ENCODE data around the gene NME3.
"Not testable (repeated sequence)": the region's sequence is repeated elsewhere in the genome, so short reads cannot be mapped to it uniquely, and the experiment has no call there.

Gene NME3

DNA sequence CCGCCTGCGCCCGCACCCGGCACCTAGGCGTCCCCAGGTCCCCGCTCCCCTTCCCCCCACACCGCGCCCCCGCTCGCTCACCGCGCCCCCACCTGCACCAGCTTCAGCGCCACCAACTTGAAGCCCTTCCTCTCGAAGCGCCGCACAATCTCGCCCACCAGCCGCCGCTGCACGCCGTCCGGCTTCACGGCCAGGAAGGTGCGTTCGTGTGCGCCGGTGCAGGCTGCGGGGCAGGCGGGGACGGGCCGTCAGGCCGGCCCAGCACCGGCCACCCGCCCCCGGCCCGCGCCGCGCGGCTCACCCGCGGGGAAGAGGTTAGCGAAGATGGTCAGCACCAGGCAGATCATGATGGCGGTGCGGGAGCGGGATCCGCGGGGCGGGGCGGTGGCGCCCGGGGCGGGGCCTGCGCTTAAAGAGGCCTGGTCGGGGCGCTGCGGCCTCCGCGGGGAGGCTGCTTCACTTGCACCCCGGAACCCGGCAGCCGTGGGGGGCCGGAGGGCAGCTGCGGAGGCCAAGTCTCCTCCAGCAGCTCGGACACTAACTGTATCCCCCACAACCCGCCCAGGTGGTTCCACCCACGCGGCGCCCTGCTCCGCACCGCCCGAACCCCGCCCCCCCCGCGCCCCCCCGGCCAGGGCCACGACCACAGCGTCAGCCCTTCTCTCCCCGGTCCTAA is at the start of gene NME3:
Gene NME3 (minus strand): TSS at position 356 of the 676 bp plus-strand sequence. CDS start 9 bp downstream, at position 347.
- peak; percentile 85 for DNase-seq (ENCODE audit: low spot score)

DNA sequence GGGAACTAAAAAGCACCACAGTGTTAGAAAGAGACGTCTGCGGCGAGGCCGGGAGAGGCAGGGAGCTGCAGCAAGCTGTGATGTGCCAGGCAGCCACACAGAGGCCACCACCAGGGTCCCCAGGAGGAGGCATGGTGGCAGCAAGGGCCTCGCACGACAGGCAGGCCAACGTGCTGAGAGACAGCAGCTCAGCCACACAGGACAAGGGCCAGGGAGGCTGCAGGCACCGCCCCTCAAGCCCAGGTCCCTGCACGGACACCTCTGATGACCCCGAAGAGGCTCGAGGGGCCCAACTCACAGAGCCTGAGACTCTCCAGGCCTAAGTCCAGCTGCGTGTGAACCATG is 49.6 kb upstream of the NME3 start:
- no peak for DNase-seq (ENCODE audit: low spot score)

DNA sequence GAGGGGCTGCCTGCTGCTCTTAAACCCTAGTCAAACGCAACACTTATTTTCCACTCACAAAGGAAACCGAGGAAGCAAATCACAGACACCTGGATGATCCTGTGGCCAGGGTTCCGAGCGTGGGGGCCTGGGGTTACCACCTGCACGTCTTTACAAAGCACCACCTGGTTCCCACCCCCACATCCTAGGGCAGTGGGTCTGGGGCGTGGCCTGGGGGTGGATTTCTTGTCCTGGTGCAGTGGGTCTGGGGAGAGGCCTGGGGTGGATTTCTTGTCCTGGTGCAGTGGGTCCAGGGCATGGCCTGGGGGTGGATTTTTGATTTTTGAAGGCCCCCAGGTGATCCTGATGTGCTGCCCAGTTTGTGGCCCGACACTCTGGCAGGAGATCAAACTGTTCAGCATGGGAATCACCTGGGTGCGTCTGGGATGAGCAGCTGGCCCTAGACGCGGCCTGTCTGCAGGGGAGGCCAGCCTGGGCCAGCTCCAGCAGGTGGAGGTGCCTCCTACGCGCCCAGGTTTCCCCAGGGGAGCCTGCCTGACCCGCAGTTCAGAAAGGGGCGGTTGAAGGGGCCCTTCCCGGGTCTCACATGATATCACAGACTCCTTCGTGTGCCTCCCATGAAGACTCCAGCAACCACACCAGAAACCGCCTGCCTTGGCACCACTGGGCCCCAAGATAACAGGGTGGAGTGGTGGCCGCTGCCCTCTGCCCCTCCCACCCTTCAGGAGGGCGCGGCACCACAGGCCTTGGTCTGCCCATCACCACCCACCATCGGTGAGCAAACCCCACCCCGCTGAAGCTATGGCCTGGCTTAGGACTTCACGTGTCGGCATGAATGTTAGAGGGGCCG is 49.0 kb upstream of the NME3 start:
- DNase-seq (ENCODE audit: low spot score), result no peak

DNA sequence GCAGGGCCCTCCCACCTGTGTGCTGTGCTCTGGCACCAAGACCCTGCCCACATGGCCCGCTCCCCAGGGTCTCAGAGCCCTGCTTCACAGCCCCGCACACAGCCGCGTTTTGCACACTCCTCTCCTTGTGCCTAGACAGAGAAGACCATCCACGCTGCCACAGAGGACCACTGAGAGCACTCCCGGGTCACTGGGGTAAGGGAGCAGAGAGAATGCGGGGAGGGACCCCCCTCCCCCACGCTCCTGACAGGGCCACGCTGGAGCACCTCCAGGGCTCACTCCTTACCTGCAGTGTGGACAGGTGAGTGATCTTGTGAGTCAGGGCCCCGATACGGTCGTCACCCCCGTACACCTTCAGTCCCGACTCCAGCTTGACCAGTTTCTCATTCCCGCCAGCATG is 48.3 kb upstream of the NME3 start:
- DNase-seq (ENCODE audit: low spot score), result no peak

DNA sequence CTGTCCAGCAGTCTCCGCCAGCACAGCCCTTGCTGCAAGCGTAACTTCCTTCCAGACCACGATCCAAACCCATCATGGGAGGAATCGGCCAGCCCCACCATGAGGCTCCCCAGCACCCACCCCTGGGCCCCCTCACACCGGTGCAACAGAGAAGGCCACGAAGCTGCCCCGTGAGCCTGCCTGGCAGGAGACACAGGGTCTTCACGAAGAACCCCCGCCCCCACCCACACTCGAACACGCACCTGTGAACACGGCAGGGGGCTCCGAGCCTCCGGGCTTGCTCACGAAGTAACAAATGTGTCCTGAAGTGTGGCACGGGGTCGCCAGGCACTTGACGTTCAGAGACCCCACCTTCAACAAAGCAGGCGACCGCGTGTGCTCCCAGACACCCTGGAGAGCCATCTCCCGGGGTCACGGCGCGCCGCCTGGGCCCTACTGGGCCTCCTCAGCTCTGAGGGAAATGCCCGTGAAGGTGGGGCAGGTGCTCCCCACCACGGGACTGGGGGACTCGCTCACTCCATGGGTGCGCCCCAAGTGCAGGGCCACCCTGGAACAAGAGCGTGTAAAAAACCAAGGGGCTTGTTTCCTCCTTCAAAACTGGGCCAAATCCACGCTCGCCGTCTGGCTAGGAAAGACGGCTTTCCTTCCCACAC is 47.7 kb upstream of the NME3 start:
- no peak for DNase-seq (ENCODE audit: low spot score)

DNA sequence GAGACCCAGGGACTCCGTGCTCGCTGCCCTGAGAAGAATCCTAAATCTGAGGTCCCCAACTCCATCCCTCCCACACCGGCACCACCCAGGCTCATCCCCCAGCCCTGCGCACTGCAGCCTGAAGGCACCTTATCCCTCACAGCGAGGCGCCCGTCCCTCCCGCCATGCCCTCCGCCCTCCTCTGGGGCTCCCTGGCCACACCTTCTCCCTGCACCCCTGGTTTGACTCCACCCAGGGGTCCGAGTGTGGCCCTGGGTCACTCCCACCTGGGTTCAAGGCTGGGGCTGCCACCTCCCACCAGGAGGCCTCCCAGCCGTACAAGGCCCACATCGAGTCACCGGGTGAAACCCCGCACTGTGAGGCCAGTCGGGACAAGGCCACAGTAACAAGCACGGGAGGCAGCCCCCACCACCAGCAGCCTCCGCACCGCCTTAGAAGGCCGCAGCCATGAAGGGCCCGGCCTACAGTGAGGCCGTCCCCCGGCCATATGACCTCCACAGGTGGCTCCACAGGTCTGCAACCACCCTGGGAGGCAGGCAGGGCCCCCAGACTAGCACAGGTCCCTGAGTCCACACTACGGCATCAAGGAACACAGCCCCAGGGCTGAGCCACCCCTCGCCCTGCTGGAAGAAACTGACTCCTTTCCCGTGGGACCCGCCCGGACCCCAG is 47.0 kb upstream of the NME3 start:
- DNase-seq (ENCODE audit: low spot score), result no peak

DNA sequence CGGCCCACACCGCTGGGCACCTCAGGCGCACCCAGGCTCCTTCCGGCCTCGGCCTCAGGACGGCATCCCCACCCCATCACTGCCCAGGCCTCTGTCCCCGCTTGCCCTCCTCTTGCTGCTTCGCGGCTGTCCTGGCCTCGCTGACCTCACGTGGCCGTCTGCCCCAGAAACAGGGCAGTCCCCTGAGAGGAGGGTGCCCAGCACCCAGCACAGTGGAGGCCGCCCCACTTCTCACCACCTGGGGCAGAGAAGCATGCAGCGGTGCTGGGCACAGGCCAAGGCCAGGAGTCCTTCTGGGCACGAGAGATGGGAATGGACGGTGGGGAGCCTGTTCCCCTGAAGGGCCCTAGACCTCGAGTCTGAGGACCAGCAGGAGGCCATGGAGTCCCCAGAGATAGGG is 46.4 kb upstream of the NME3 start:
- no peak for DNase-seq (ENCODE audit: low spot score)

DNA sequence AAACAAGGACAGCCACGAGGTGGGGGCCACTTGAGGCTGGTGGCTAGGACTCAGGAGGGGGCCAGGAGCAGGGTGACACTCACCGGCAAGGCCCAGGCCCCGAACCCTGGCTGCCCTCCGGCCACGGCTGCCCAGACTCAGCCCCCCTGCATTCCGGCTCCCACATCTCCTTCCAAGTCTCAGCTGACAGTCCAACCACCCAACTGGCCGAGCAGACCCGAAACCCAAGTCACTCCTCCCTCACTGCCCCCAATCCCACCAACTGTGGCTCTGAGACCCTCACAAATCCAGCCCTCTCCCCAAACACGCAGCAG is 45.9 kb upstream of the NME3 start:
- no peak for DNase-seq (ENCODE audit: low spot score)

DNA sequence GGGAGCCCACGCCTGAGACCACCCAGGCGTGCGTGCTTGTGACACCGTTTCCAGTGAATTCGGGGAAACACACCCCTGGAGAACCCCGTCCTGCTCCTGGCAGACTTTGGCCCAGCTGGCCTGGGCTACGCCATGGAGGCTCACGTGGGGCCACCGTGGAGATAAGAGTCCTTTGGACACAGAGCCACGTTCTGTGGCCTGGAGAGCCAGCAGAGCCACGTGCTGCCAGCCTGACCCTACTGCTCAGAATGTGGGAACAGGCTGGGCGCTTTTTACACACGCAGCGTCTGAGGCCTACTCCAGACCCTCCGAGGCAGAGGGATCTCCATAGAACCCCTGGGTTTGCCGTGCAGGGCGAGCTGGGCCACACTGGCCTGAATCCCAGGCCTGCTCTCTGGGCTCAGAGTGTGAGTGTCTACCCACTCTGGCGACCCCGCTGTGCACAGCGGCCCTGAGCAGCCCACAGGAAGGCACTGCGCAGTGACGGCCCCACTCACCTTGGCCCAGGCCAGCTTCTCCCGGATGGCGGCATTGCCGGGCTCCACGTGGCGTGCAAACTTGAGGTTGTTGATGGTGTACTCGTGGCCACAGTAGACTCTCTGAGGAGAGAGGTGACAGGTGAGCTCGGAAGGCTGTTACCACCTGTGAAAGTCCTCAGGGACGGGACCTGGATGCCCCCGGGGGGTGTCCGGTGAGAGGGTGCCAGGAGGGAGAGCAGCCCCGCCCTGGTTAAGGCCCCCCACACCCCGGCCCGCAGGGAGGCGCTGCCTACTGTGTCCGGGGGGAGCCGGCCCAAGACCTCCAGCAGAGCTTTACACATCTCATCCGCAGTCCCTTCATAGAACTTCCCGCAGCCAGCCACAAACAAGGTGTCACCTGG is 45.3 kb upstream of the NME3 start:
- no peak for DNase-seq (ENCODE audit: low spot score)

DNA sequence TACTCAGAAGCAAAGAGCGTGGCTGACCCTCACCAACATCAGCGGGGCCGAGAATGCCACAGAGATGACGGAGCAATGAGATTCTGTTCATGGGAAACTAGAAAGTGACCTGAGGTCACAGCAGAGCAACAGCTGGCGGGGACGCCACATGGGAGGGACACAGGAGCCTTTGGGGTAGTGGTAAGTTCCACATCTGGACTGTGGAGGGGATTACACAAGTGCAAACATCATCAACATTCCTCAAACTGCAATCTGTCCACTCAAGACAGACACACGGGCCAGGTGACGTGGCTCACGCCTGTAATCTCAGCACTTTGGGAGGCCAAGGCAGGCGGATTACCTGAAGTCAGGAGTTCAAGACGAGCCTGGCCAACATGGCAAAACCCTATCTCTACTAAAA is 44.1 kb upstream of the NME3 start:
- DNase-seq (ENCODE audit: low spot score), result no peak

DNA sequence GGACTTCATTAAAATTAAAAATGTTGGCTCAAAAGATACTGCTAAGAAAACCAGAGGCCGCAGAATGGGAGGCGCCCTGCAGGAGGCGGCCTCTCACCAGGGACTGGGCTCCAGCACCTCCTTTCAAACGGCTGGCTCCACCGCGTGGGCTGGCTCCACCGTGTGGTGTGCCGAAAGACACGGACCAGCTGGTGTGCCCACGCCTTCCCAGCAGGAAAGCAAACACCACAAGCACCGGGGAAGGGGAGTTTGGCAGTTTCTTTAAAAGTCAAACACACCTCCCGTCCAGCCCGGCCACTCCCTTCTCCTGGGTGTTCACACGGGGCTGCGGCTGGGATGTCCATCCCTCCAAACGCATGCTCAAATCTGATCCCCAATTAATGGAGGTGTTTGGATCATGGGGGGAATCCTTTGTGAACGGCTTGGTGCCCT is 41.4 kb upstream of the NME3 start:
- peak; percentile 80 for DNase-seq (ENCODE audit: low spot score)

DNA sequence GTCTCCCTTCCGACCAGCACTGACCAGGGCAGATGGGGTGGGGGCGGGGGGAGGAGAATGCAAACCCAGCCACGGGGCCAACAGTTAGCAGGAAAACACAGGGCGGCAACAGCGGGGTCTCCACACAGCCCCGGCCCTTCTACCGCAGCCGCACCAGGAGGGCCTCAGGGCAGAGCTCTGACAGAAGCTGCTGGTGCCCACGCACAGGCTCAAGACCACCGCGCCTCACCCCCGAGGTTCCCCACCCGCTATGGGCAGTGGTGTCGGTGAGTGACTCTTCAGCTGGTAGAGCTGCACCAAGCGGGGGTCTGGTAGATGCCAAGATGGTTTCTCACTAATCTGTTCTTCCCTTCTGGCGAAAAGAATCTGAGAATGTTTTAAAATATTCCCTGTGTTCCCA is 39.2 kb upstream of the NME3 start:
- DNase-seq (ENCODE audit: low spot score), result no peak

DNA sequence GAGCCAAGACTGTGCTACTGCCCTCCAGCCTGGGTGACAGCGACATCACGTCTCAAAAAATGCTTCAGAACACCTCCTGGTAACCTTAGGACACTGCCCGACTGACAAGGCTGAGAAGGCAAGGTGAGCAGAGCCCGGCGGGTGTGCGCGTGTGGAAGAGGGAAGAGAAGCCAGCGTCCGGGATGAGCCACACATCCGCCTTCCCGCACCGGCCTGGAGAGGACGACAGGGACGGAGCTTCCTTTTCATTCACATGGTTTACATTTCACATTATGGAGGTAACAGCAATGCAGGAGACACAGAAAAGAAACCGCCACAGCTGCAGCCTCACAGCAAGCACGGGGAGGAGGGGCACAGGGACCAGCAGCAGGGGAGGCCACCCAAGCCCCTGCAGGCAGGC is 38.8 kb upstream of the NME3 start:
- no peak for DNase-seq (ENCODE audit: low spot score)

DNA sequence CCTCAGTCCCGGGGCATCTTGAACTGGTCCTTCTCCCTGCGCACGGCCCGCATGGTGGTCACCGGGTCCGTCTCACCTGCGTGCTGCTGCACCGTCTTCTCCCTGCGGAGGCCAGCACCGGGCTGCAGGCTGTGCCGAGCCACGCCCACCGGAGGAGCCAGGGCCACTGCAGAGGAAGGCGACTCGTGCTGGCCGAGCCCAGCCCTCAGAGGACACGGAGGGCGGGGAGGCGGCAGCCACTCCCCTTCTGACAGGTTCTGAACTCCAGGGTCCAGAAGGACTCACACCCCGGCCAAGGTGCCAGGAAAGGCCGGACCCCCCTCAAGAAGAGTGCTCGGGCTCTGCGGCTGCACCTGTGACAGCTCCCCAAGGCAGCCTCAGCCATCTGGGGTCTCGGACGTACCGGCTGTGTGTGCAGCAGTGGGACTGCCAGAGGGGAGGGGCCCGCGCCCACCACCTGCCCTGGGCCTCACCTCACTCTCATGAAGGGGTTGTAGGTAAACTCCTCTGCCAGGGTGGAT is 38.0 kb upstream of the NME3 start:
- DNase-seq (ENCODE audit: low spot score), result no peak

DNA sequence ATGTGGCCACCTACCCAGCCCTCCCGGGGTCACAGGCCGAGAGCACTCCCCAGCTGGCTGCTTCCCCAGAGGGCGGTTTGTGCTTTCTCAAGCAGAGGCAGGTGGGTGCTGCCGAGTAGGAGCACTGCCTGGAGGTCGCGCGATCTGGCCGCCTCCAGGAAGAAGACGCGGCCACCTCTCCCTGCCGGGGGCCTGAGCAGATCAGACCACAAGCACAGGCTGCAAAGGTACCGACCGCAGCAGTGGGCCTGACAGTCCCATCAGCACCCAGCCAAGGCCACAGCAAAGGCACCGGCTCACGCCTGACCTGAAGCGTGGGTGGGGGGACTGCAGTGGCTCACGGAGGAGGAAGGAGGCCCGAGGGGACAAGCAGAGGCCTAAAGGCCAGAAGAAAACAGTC is 37.3 kb upstream of the NME3 start:
- DNase-seq (ENCODE audit: low spot score), result no peak

DNA sequence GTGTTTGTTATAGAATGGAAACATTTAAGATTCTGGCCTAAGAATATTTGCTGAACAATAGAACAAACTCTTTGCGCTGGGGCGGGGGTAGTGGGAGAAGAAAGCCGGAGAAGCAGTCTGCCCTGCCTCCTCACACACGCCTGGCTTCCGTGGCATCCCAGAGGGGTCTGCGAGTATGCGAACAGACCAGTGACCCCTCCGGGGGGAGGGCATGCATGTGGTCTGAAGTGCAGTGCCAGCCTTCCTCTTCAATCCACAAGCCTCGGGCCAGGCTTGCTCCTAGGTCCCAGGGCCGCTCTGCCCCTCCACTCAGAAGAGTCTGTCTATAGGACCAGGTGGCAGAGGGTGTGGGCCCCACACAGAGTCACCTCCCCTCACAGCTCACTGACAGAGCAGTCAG is 36.3 kb upstream of the NME3 start:
- no peak for DNase-seq (ENCODE audit: low spot score)

DNA sequence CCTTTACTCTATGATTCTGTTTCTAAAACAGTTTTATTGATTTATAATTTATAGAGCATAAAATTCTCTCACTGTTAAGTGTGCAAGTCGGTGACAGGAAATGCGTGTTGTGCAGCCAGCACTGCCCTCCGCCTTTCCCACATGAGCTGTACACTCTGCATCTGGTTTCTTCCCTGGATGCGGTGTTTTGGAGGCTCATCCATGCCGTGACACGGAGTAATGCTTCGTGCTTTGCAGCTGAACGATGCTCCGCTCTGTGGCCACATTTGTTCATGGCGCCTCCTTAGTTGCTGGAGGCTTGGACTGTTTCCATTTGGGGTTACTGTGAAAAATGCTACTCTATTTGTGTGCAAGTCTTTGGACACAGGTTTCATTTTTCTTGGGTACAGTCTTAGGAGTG is 29.4 kb upstream of the NME3 start:
- DNase-seq (ENCODE audit: low spot score), result no peak

DNA sequence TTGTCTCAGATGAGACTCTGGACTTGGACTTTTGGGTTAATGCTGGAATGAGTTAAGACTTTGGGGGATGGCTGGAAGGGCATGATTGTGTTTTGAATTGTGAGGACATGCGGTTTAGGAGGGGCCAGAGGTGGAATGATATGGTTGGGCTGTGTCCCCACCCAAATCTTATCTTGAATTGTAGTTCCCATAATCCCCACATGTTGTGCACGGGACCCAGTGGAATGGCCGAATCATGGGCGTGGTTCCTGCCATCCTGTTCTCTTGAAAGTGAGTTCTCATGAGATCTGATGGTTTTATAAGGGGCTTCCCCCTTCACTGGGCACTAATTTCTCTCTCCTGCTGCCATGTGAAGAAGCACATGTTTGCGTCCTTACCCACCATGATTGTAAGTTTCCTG is 27.9 kb upstream of the NME3 start:
- not testable (repeated sequence) for DNase-seq (ENCODE audit: low spot score)

DNA sequence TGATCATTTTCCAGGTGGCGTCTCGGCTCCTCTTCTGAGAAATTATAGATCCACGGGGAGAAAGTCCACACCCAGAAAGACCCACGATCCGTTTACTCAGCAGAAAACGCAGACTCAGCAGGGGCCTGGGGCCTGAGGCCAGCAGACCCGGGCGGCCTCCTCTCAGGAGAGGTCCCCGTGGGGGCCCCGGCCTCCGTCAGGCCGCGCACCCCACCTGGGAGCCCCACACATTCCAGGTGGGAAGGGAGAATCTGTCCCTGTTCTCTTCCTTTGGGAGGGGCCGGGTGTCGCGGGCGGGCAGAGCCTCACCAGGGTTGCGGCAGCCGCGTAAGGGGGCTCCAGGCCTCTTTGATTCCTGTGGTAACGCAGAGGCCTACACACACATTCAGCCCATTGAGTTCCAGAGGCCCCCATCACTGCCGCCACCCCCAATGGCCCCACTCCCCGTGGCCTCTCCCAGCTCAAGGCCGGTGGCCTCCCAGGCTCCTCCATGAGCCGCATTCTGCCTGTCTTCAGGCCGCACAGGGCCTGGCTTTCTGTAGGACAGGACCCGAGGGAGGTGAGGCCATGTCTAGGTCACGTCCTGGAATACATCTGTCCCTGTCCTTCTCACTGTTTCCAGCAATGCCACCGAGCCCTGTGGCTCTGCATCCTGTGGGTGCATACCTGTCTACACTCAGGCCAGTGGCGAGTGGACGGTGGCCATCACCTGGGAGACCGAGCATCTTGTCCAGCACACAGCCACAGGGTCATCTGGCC is 23.7 kb upstream of the NME3 start:
- DNase-seq (ENCODE audit: low spot score), result no peak

DNA sequence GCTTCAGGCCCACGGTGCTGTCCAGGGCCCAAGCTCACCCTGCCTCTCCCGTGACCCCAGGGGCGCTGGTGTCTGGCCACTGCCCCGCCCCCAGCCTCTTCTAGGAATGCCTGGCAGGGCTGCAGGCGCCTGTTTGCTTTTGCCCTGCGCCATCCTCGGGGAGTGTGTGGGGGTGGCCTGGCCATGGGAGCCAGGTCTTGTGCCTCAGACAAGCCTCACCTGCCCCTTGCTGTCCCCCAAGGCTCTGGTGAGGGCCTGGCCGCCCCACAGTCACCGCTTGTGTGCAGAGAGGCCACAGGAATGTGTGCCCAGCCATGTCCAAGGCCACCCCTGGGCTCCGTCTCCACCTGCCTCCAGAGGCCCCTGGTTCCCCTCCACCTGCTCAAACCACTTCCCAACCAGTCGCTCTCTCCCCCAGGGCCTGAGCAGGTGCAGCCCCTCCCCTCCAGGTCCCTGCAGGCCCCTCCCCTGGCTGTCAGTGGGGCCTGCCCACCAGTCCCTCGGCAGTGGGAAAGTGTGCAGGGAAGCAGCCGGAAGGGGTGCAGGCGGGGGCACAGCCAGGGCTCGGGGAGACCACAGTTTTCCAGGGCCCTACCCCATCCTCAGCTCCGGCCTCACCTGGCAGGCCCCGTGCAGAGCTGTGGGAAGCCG is 23.0 kb upstream of the NME3 start:
- no peak for DNase-seq (ENCODE audit: low spot score)

All from HuH-7 (cell line).